ENCODE results near the gene LRRC14B.

Gene LRRC14B

DNA sequence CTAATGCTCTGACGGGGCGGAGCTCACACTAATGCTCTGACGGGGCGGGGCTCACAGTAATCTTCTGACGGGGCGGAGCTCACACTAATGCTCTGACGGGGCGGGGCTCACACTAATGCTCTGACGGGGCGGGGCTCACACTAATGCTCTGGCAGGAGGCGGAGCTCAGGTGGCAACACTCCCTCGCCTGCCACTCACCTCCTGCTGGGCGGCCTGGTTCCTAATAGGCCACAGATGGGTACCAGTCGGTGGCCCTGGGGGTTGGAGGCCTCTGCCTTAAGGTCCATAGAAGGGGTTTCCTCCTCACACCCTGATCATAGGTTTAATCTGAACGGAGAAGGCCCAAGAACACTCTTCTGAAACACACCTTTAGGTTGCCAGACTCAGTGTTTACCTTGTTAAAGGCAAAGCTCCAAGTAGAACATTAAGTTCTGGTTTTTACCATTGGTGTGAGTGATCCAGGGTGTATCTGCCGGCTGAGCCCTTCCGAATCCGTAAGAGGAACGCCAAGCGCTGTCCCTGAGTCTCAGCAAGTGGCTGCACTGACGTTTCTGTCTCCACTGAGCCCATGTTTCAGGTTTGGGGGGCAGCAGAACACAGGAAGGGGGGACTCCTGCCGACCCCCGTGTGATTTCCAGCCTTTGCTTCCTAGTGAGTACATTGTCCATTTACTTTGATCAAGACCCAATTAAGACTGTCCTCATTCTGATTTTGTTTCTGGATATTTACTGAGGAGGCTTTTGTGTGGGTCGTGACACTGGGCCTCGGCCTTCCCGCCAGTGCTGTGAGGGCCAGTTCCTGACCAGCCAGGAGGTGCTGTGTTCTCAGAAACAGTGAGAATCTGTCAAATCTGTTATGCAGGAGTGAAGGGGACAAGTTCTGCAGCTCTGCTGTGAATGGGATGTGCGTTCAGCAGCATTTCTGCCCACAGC is 24.6 kb upstream of the LRRC14B start:
- peaks cover 77% of the 10 kb centered on the region for H3K4me1 ChIP-seq
- H3K27ac ChIP-seq, result no peak overlapping the region
- no peaks in the 10 kb centered on the region for H4K20me1 ChIP-seq
- H3K36me3 ChIP-seq, result peaks cover 41% of the 10 kb centered on the region
- H3K27me3 ChIP-seq, result no peaks in the 10 kb centered on the region
- no peak for TF ChIP-seq Cebpa-rat (IDR thresholded peaks at IDR 0.05)
- peaks cover 5% of the 10 kb centered on the region; the same call in 1 of the 2 replicates for H3K9me3 ChIP-seq
- peak overlapping the region; percentile 80; the same call in 1 of the 2 replicates for H3K4me2 ChIP-seq
- H3K9ac ChIP-seq, result no peak overlapping the region
- no peak overlapping the region for H3K4me3 ChIP-seq

DNA sequence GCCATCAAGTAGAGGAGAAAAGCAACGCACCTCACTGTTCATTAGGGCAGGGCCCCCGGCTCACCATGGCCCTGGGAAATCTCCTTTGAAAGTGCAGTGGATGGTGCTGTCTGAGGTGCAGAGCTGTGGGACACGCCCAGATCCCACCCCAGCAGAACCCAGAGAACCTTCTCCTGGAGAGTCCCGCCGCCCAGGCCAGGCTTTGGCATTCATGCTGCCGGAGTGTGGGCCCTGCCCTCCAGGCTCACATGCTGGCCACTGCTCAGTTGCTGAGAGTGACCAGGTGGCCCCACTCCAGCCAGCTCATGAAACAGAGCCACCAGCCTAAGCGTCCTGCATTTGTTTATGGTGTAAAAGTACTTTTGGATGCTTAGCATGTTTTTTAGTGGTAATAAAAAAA is 23.8 kb upstream of the LRRC14B start:
- peak overlapping the region; percentile 71 for H3K27ac ChIP-seq
- H3K27me3 ChIP-seq, result no peaks in the 10 kb centered on the region
- H3K36me3 ChIP-seq, result peaks cover 41% of the 10 kb centered on the region
- H3K4me1 ChIP-seq, result peaks cover 75% of the 10 kb centered on the region
- TF ChIP-seq Cebpa-rat (IDR thresholded peaks at IDR 0.05), result no peak
- H3K9me3 ChIP-seq, result peaks cover 5% of the 10 kb centered on the region; the same call in 1 of the 2 replicates
- no peaks in the 10 kb centered on the region for H4K20me1 ChIP-seq
- H3K4me2 ChIP-seq, result peak overlapping the region; percentile 80
- H3K9ac ChIP-seq, result peak overlapping the region; percentile 63; the same call in 1 of the 2 replicates
- no peak overlapping the region for H3K4me3 ChIP-seq

- peak overlapping the region; percentile 80 for H3K4me2 ChIP-seq
- peaks cover 41% of the 10 kb centered on the region for H3K36me3 ChIP-seq
- peak overlapping the region; percentile 71 for H3K27ac ChIP-seq
- TF ChIP-seq Cebpa-rat (IDR thresholded peaks at IDR 0.05), result no peak
- H3K27me3 ChIP-seq, result no peaks in the 10 kb centered on the region
- no peaks in the 10 kb centered on the region for H4K20me1 ChIP-seq
- H3K9ac ChIP-seq, result peak overlapping the region; percentile 63; the same call in 1 of the 2 replicates
- peaks cover 69% of the 10 kb centered on the region for H3K4me1 ChIP-seq
- H3K4me3 ChIP-seq, result no peak overlapping the region
- H3K9me3 ChIP-seq, result peaks cover 5% of the 10 kb centered on the region; the same call in 1 of the 2 replicates
Observed at GRCh38 chr5:167982-168660, 23.2 kb upstream of the LRRC14B start.

DNA sequence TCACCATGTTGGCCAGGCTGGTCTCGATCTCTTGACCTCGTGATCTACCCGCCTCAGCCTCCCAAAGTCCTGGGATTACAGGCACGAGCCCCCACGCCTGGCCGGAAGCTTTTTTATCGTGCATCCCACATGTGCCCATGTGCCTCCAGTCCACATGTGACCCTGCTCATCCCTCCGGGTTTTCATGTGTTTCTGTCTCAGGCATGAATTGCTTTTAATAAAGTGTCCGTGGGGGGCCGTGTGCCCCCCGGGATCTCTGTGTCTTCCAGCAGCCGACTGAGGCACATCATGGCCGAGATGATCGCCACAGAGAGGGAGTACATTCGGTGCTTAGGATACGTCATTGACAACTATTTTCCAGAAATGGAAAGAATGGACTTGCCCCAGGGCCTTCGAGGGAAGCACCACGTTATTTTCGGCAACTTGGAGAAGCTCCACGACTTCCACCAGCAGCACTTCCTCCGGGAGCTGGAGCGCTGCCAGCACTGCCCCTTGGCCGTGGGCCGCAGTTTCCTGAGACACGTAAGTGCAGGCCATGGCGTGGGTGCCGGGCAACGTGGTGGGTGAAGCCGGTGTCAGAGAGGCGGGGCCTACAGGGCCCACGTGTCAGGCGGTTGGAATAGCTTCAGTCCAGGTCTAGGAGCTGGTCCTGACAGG is 22.1 kb upstream of the LRRC14B start:
- peaks cover 38% of the 10 kb centered on the region for H3K36me3 ChIP-seq
- peak overlapping the region; percentile 80 for H3K4me2 ChIP-seq
- no peaks in the 10 kb centered on the region for H3K27me3 ChIP-seq
- H3K9me3 ChIP-seq, result peaks cover 1% of the 10 kb centered on the region; the same call in 1 of the 2 replicates
- no peak for TF ChIP-seq Cebpa-rat (IDR thresholded peaks at IDR 0.05)
- H4K20me1 ChIP-seq, result no peaks in the 10 kb centered on the region
- peaks cover 59% of the 10 kb centered on the region for H3K4me1 ChIP-seq
- peak overlapping the region; percentile 82 for H3K27ac ChIP-seq
- peak overlapping the region; percentile 63 for H3K9ac ChIP-seq
- H3K4me3 ChIP-seq, result peak overlapping the region; percentile 49

GRCh38 chr5:169728-170094 is 21.6 kb upstream of the LRRC14B start:
- H3K9me3 ChIP-seq, result no peaks in the 10 kb centered on the region
- no peak for TF ChIP-seq Cebpa-rat (IDR thresholded peaks at IDR 0.05)
- no peaks in the 10 kb centered on the region for H4K20me1 ChIP-seq
- H3K4me1 ChIP-seq, result peaks cover 63% of the 10 kb centered on the region
- peaks cover 37% of the 10 kb centered on the region for H3K36me3 ChIP-seq
- H3K4me2 ChIP-seq, result peak overlapping the region; percentile 80
- H3K4me3 ChIP-seq, result peak overlapping the region; percentile 49
- peak overlapping the region; percentile 63 for H3K9ac ChIP-seq
- H3K27ac ChIP-seq, result peak overlapping the region; percentile 82
- H3K27me3 ChIP-seq, result no peaks in the 10 kb centered on the region

DNA sequence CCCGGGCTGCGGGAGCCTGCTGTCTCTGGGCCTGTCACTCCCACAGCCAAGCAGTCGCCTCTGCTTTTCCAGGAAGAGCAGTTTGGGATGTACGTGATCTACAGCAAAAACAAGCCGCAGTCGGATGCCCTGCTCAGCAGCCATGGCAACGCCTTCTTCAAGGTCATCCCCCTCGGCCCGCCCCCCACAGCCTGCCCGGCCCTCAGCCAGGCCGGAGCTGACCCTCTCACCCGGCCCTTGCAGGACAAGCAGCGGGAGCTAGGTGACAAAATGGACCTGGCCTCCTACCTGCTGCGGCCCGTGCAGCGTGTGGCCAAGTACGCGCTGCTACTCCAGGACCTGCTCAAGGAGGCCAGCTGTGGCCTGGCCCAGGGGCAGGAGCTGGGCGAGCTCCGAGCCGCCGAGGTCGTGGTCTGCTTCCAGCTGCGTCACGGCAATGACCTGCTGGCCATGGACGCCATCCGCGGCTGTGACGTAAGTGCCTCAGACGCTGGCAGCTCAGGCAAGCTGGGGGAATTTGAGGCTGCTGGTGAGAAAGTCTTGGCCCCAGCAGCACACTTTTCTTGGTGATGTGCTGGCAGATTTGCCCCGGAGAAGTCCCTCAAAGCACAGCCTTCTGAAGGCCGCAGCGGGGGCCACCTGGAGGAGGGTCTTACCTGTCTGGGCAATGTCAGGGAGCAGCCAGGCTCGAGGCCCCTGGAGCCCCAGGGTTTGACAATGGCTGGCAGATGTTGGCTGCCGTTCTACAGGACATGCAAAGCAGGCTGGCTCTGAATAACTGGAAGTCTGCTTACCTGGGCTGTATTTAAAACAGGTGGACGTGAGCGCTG is 20.1 kb upstream of the LRRC14B start:
- H3K9ac ChIP-seq, result peak overlapping the region; percentile 63; the same call in 1 of the 2 replicates
- H3K4me3 ChIP-seq, result no peak overlapping the region
- H3K4me2 ChIP-seq, result peak overlapping the region; percentile 80
- H3K27ac ChIP-seq, result peak overlapping the region; percentile 82
- H3K4me1 ChIP-seq, result peaks cover 77% of the 10 kb centered on the region
- H3K27me3 ChIP-seq, result no peaks in the 10 kb centered on the region
- peaks cover 39% of the 10 kb centered on the region for H3K36me3 ChIP-seq
- H4K20me1 ChIP-seq, result no peaks in the 10 kb centered on the region
- TF ChIP-seq Cebpa-rat (IDR thresholded peaks at IDR 0.05), result no peak
- H3K9me3 ChIP-seq, result no peaks in the 10 kb centered on the region

GRCh38 chr5:171801-172331 is 19.4 kb upstream of the LRRC14B start:
- Histone ChIP-seq H3K4me3 (no peak overlapping the region), H3K36me3 (peaks cover 39% of the 10 kb centered on the region), H3K9ac (no peak overlapping the region), H3K27ac (peak overlapping the region; percentile 82), H3K4me2 (peak overlapping the region; percentile 80; the same call in 1 of the 2 replicates), H4K20me1 (no peaks in the 10 kb centered on the region), H3K4me1 (peaks cover 79% of the 10 kb centered on the region), H3K9me3 (no peaks in the 10 kb centered on the region), H3K27me3 (no peaks in the 10 kb centered on the region)
- no peak for TF ChIP-seq Cebpa-rat (IDR thresholded peaks at IDR 0.05)

- Histone ChIP-seq H3K9me3 (no peaks in the 10 kb centered on the region), H3K27ac (no peak overlapping the region), H3K4me2 (no peak overlapping the region), H3K9ac (no peak overlapping the region), H3K27me3 (no peaks in the 10 kb centered on the region), H4K20me1 (no peaks in the 10 kb centered on the region), H3K4me3 (no peak overlapping the region), H3K4me1 (peaks cover 79% of the 10 kb centered on the region), H3K36me3 (peaks cover 39% of the 10 kb centered on the region)
- TF ChIP-seq Cebpa-rat (IDR thresholded peaks at IDR 0.05), result no peak
Observed at GRCh38 chr5:172421-172820, 18.9 kb upstream of the LRRC14B start.
